Measurements from ENCODE around the gene SPRY2.
"Not testable (repeated sequence)": the region's sequence is repeated elsewhere in the genome, so short reads cannot be mapped to it uniquely, and the experiment has no call there.

The SPRY2 gene

GRCh38 chr13:80348750-80349149, 7.8 kb upstream of the SPRY2 start:
- no peak overlapping the region for H3K27ac ChIP-seq
- no peak for TF ChIP-seq ZFX (IDR thresholded peaks at IDR 0.05; ENCODE audit: borderline replicate concordance)
- TF ChIP-seq, protein P1, sequence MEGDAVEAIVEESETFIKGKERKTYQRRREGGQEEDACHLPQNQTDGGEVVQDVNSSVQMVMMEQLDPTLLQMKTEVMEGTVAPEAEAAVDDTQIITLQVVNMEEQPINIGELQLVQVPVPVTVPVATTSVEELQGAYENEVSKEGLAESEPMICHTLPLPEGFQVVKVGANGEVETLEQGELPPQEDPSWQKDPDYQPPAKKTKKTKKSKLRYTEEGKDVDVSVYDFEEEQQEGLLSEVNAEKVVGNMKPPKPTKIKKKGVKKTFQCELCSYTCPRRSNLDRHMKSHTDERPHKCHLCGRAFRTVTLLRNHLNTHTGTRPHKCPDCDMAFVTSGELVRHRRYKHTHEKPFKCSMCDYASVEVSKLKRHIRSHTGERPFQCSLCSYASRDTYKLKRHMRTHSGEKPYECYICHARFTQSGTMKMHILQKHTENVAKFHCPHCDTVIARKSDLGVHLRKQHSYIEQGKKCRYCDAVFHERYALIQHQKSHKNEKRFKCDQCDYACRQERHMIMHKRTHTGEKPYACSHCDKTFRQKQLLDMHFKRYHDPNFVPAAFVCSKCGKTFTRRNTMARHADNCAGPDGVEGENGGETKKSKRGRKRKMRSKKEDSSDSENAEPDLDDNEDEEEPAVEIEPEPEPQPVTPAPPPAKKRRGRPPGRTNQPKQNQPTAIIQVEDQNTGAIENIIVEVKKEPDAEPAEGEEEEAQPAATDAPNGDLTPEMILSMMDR (IDR thresholded peaks at IDR 0.05) = no peak

DNA sequence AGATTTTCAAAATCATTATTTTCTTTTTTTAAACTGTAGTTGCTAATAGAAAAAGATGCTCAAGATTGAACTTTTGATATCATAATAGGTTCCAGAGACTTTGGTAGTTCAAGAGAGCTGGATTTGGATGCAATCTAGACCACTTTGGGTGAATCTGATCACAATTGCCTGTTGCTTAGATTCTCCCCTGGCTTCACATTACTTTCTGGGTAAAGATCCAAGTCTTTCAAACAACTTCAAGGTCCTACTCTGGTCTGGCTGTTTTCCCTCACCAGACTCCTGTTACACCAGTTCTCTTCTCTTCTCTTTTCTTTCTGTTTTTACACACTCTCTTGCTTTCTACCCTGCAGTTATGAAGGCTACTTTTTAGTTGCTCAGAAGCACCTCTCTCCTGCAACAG, 7.4 kb upstream of the SPRY2 start:
- TF ChIP-seq ZFX (IDR thresholded peaks at IDR 0.05; ENCODE audit: borderline replicate concordance) = no peak
- TF ChIP-seq, protein P1 (IDR thresholded peaks at IDR 0.05) = no peak
- H3K27ac ChIP-seq = no peak overlapping the region

GRCh38 chr13:80345771-80346510, 5.0 kb upstream of the SPRY2 start:
- TF ChIP-seq, protein P1 (IDR thresholded peaks at IDR 0.05) = no peak
- TF ChIP-seq ZFX (IDR thresholded peaks at IDR 0.05; ENCODE audit: borderline replicate concordance) = no peak
- H3K27ac ChIP-seq = no peak overlapping the region

DNA sequence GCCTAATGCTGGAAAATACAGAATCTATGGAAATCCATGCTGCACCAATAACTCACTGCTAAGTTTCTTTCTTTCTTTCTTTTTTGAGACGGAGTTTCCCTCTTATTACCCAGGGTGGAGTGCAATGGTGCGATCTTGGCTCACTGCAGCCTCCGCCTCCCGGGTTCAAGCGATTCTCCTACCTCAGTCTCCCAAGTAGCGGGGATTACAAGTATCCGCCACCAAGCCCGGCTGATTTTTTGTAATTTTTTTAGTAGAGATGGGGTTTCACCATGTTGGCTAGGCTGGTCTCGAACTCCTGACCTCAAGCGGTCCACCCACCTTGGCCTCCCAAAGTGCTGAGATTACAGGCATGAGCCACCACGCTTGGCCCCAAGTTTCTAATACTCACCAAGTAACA, 3.1 kb upstream of the SPRY2 start:
- not testable (repeated sequence) for H3K27ac ChIP-seq

DNA sequence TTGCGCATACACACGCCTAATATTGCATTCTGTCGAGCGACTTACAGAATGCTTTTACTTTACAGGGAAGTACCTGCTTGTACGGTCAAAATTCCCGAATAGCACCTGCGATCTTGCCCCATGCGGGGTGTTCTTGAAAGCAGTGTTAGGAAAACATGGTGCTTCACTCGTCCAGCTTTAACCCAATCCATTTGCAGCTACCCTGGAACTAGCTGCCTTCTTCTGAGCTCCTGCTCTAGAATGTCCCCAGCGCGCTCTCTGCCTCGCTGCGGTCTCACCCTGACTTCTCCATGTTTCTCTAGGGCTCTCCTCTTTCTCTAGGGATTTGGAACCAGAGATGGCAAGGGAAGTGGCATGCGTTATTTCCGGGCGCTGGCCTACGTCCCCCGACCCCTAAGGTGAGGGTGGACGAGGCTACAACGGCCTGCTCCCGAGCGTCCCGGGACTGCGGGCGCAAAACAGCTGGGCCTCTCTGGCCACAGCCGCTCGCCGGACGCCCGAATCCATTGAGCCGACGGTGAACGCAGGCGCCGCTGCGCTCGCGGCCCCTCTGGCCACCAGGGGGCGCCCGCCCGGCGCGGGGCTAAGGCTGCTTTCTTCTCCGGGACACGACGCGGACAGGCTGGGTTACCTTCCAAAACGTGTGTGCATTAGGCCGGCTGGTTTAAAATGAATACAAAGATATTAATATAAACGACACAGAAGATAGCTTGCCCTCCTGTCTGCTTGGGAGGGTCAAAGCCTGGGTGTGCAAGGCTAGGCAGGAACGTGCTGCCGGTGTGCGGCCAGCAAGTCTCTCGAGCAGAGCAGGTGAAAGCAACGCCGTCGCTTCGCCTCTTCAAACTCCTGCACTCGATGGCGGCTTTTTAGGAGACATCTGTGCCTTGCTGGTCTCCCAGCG, 1.8 kb upstream of the SPRY2 start:
- peak overlapping the region; percentile 97 for H3K27ac ChIP-seq
- TF ChIP-seq ZFX (IDR thresholded peaks at IDR 0.05; ENCODE audit: borderline replicate concordance) = no peak
- TF ChIP-seq, protein P1 (IDR thresholded peaks at IDR 0.05) = peak; percentile 99

- no peak for TF ChIP-seq ZFX (IDR thresholded peaks at IDR 0.05; ENCODE audit: borderline replicate concordance)
- TF ChIP-seq, protein P1 (IDR thresholded peaks at IDR 0.05) = no peak
- peak overlapping the region; percentile 97 for H3K27ac ChIP-seq
Observed at GRCh38 chr13:80341756-80342370, 937 bp upstream of the SPRY2 start.

GRCh38 chr13:80340651-80341100, 250 bp downstream of the SPRY2 start:
- H3K27ac ChIP-seq = peak overlapping the region; percentile 97

More at GRCh38 chr13:80340651-80341100, 250 bp downstream of the SPRY2 start:
- no peak for TF ChIP-seq ZFX (IDR thresholded peaks at IDR 0.05; ENCODE audit: borderline replicate concordance)
- TF ChIP-seq, protein P1 (IDR thresholded peaks at IDR 0.05) = no peak

Data from 22Rv1 (cell line).